ENCODE measurements around the gene IL11. TPM values are rescaled to one million over a fixed set of nuclear protein-coding genes. Genes with fewer than 3 reads are reported as not detected.
A peak's percentile ranks its signal among the peaks of the same experiment; 100 is the strongest.

The IL11 gene
- polyA plus RNA-seq, 2 donors = 0.47 to 0.51 TPM

- Histone ChIP-seq H3K27me3 (ENCODE audit: control insufficient read depth in 1 of 2, insufficient read depth in 2 of 2, low read length in 2 of 2) (no peaks in the 10 kb centered on the region), H3K4me1 (ENCODE audit: control insufficient read depth in 2 of 2, insufficient read depth in 2 of 2, low read length in 1 of 2) (peaks cover 13 to 25% of the 10 kb centered on the region in 2 donors), H3K27ac (ENCODE audit: low read depth in 2 of 2, low read length in 1 of 2) (no peak overlapping the region), H3K9me3 (ENCODE audit: control insufficient read depth in 2 of 2, insufficient read depth in 1 of 2, low read depth in 1 of 2, low read length in 1 of 2) (no peaks in the 10 kb centered on the region), H3K4me3 (ENCODE audit: low read depth in 1 of 2, low read length in 2 of 2) (no peak overlapping the region), H3K36me3 (ENCODE audit: control insufficient read depth in 2 of 2, insufficient read depth in 2 of 2, low read length in 1 of 2) (peaks cover 14 to 29% of the 10 kb centered on the region in 2 donors)
- WGBS, 2 donors = 72 to 76% methylated on average over 18 of the region's 18 CpGs
Observed at GRCh38 chr19:55391702-55392615, 21.7 kb upstream of the IL11 start.

- no peaks in the 10 kb centered on the region for H3K9me3 ChIP-seq (ENCODE audit: control insufficient read depth in 2 of 2, insufficient read depth in 1 of 2, low read depth in 1 of 2, low read length in 1 of 2)
- H3K4me3 ChIP-seq (ENCODE audit: low read depth in 1 of 2, low read length in 2 of 2) = no peak overlapping the region
- H3K4me1 ChIP-seq (ENCODE audit: control insufficient read depth in 2 of 2, insufficient read depth in 2 of 2, low read length in 1 of 2) = peaks cover 13 to 25% of the 10 kb centered on the region in 2 donors
- 73 to 80% methylated on average over 12 of the region's 12 CpGs for WGBS, 2 donors
- H3K36me3 ChIP-seq (ENCODE audit: control insufficient read depth in 2 of 2, insufficient read depth in 2 of 2, low read length in 1 of 2) = peaks cover 14 to 31% of the 10 kb centered on the region in 2 donors
- H3K27me3 ChIP-seq (ENCODE audit: control insufficient read depth in 1 of 2, insufficient read depth in 2 of 2, low read length in 2 of 2) = no peaks in the 10 kb centered on the region
- no peak overlapping the region for H3K27ac ChIP-seq (ENCODE audit: low read depth in 2 of 2, low read length in 1 of 2)
Observed at GRCh38 chr19:55391191-55391670, 21.0 kb upstream of the IL11 start.

- Histone ChIP-seq H3K9me3 (ENCODE audit: control insufficient read depth in 2 of 2, insufficient read depth in 1 of 2, low read depth in 1 of 2, low read length in 1 of 2) (no peaks in the 10 kb centered on the region), H3K36me3 (ENCODE audit: control insufficient read depth in 2 of 2, insufficient read depth in 2 of 2, low read length in 1 of 2) (peaks cover 14 to 31% of the 10 kb centered on the region in 2 donors), H3K4me3 (ENCODE audit: low read depth in 1 of 2, low read length in 2 of 2) (no peak overlapping the region), H3K27ac (ENCODE audit: low read depth in 2 of 2, low read length in 1 of 2) (no peak overlapping the region), H3K27me3 (ENCODE audit: control insufficient read depth in 1 of 2, insufficient read depth in 2 of 2, low read length in 2 of 2) (no peaks in the 10 kb centered on the region), H3K4me1 (ENCODE audit: control insufficient read depth in 2 of 2, insufficient read depth in 2 of 2, low read length in 1 of 2) (peaks cover 13 to 25% of the 10 kb centered on the region in 2 donors)
- 72 to 76% methylated on average over 7 of the region's 7 CpGs for WGBS, 2 donors
Observed at GRCh38 chr19:55390461-55390880, 20.2 kb upstream of the IL11 start.

GRCh38 chr19:55389386-55390317, 19.4 kb upstream of the IL11 start:
- Histone ChIP-seq H3K36me3 (ENCODE audit: control insufficient read depth in 2 of 2, insufficient read depth in 2 of 2, low read length in 1 of 2) (peaks cover 14 to 31% of the 10 kb centered on the region in 2 donors), H3K4me3 (ENCODE audit: low read depth in 1 of 2, low read length in 2 of 2) (no peak overlapping the region), H3K4me1 (ENCODE audit: control insufficient read depth in 2 of 2, insufficient read depth in 2 of 2, low read length in 1 of 2) (peaks cover 15 to 28% of the 10 kb centered on the region in 2 donors), H3K9me3 (ENCODE audit: control insufficient read depth in 2 of 2, insufficient read depth in 1 of 2, low read depth in 1 of 2, low read length in 1 of 2) (no peaks in the 10 kb centered on the region), H3K27me3 (ENCODE audit: control insufficient read depth in 1 of 2, insufficient read depth in 2 of 2, low read length in 2 of 2) (no peaks in the 10 kb centered on the region), H3K27ac (ENCODE audit: low read depth in 2 of 2, low read length in 1 of 2) (no peak overlapping the region)
- WGBS, 2 donors = 82% methylated on average over 21 of the region's 21 CpGs

GRCh38 chr19:55387736-55388497, 17.7 kb upstream of the IL11 start:
- Histone ChIP-seq H3K4me1 (ENCODE audit: control insufficient read depth in 2 of 2, insufficient read depth in 2 of 2, low read length in 1 of 2) (peaks cover 17 to 36% of the 10 kb centered on the region in 2 donors), H3K27me3 (ENCODE audit: control insufficient read depth in 1 of 2, insufficient read depth in 2 of 2, low read length in 2 of 2) (no peaks in the 10 kb centered on the region), H3K4me3 (ENCODE audit: low read depth in 1 of 2, low read length in 2 of 2) (peak overlapping the region; percentile 84 to 87), H3K27ac (ENCODE audit: low read depth in 2 of 2, low read length in 1 of 2) (peak overlapping the region in 1 of 2 donors; percentile 20), H3K9me3 (ENCODE audit: control insufficient read depth in 2 of 2, insufficient read depth in 1 of 2, low read depth in 1 of 2, low read length in 1 of 2) (no peaks in the 10 kb centered on the region), H3K36me3 (ENCODE audit: control insufficient read depth in 2 of 2, insufficient read depth in 2 of 2, low read length in 1 of 2) (peaks cover 14 to 31% of the 10 kb centered on the region in 2 donors)
- WGBS, 2 donors = 73 to 75% methylated on average over 24 of the region's 24 CpGs

- Histone ChIP-seq H3K4me3 (ENCODE audit: low read depth in 1 of 2, low read length in 2 of 2) (peak overlapping the region; percentile 84 to 87), H3K27ac (ENCODE audit: low read depth in 2 of 2, low read length in 1 of 2) (peak overlapping the region; percentile 90 to 91), H3K36me3 (ENCODE audit: control insufficient read depth in 2 of 2, insufficient read depth in 2 of 2, low read length in 1 of 2) (peaks cover 14 to 31% of the 10 kb centered on the region in 2 donors), H3K9me3 (ENCODE audit: control insufficient read depth in 2 of 2, insufficient read depth in 1 of 2, low read depth in 1 of 2, low read length in 1 of 2) (no peaks in the 10 kb centered on the region), H3K27me3 (ENCODE audit: control insufficient read depth in 1 of 2, insufficient read depth in 2 of 2, low read length in 2 of 2) (no peaks in the 10 kb centered on the region), H3K4me1 (ENCODE audit: control insufficient read depth in 2 of 2, insufficient read depth in 2 of 2, low read length in 1 of 2) (peaks cover 17 to 41% of the 10 kb centered on the region in 2 donors)
- 2% methylated on average over 33 of the region's 33 CpGs for WGBS, 2 donors
Observed at GRCh38 chr19:55386493-55386971, 16.3 kb upstream of the IL11 start.

- Histone ChIP-seq H3K27ac (ENCODE audit: low read depth in 2 of 2, low read length in 1 of 2) (peak within 1 kb of the TSS; percentile 97 to 98), H3K4me3 (ENCODE audit: low read depth in 1 of 2, low read length in 2 of 2) (peak within 1 kb of the TSS; percentile 84 to 87), H3K36me3 (ENCODE audit: control insufficient read depth in 2 of 2, insufficient read depth in 2 of 2, low read length in 1 of 2) (peaks cover 14 to 31% of the 10 kb centered on the region in 2 donors), H3K4me1 (ENCODE audit: control insufficient read depth in 2 of 2, insufficient read depth in 2 of 2, low read length in 1 of 2) (peaks cover 17 to 41% of the 10 kb centered on the region in 2 donors), H3K27me3 (ENCODE audit: control insufficient read depth in 1 of 2, insufficient read depth in 2 of 2, low read length in 2 of 2) (no peaks in the 10 kb centered on the region), H3K9me3 (ENCODE audit: control insufficient read depth in 2 of 2, insufficient read depth in 1 of 2, low read depth in 1 of 2, low read length in 1 of 2) (no peaks in the 10 kb centered on the region)
- 0% methylated on average over 63 to 68 of the region's 68 CpGs for WGBS, 2 donors
Observed at GRCh38 chr19:55385724-55386492, 15.6 kb upstream of the IL11 start, which contains the start of gene RPL28. TSS of gene RPL28 (plus strand) at chr19:55385932. CDS start at chr19:55386358, 426 bp downstream.

GRCh38 chr19:55384920-55385723, 14.9 kb upstream of the IL11 start:
- no peaks in the 10 kb centered on the region for H3K9me3 ChIP-seq (ENCODE audit: control insufficient read depth in 2 of 2, insufficient read depth in 1 of 2, low read depth in 1 of 2, low read length in 1 of 2)
- peak overlapping the region; percentile 63 to 68 for H3K4me3 ChIP-seq (ENCODE audit: low read depth in 1 of 2, low read length in 2 of 2)
- 4 to 6% methylated on average over 34 of the region's 34 CpGs for WGBS, 2 donors
- peaks cover 14 to 31% of the 10 kb centered on the region in 2 donors for H3K36me3 ChIP-seq (ENCODE audit: control insufficient read depth in 2 of 2, insufficient read depth in 2 of 2, low read length in 1 of 2)
- peak overlapping the region; percentile 97 to 98 for H3K27ac ChIP-seq (ENCODE audit: low read depth in 2 of 2, low read length in 1 of 2)
- H3K4me1 ChIP-seq (ENCODE audit: control insufficient read depth in 2 of 2, insufficient read depth in 2 of 2, low read length in 1 of 2) = peaks cover 17 to 41% of the 10 kb centered on the region in 2 donors
- no peaks in the 10 kb centered on the region for H3K27me3 ChIP-seq (ENCODE audit: control insufficient read depth in 1 of 2, insufficient read depth in 2 of 2, low read length in 2 of 2)
